Measurements from ENCODE around the gene PREX1.

Gene PREX1

DNA sequence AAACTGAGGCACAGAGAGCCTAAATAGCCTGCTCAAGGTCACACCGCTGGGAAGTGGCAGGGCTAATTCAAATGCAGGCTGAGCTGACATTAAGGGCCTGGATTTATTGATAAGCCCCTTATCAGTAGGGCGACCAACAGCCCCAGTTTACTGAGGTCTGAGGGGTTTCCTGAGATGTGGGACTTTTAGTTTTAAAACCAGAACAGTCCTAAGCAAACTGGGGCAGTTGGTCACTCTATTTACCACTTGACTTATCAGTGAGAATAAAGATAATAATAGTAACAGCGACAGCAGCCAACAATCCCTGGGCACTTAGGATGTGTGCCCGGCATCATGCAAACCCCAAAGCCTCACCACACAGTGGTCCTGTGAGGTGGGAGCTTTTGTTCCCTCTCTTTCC lies 27.6 kb downstream of the PREX1 start:
- Histone ChIP-seq H3K4me3 (no peak overlapping the region), H3K27ac (peak overlapping the region in 2 of 21 experiments; percentile 8 to 9)

DNA sequence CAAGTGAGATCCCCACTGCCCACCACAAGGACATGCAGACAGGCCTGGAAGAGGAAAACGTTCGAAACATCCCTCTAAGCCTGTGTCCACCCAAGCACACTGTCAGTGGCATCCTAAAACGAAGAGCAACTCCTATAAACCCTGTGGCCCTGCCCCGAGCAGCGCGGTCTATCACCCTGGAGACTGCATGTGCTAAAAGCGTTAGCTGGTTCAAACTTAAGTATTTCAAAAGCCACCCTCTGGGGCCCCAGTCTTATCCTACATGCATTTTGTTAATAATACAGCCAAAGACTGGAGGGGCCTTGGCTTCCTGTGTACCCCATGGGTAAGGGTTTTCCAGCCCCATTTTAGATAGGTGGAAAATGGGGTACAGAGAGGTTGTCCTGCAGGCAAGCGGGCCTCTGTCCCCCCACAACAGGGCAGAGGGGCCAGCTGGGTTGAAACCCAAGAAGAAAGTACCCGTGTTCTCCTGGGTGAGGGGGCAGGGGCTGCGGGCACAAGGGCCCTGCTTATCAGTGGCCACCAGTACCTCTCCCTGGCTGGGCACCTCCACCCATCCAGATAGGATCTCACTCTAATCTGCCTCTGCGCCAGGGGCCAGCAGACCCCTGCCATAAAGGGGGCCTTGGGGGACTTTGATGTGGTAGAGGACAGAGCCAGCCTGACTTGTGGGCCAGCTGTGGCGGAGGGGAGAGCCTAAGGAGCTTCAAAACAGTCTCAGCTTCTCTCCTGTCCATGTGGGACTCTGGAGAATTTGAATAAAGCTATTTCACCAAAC lies 28.3 kb downstream of the PREX1 start:
- H3K4me3 ChIP-seq: no peak overlapping the region
- peak overlapping the region in 2 of 21 experiments; percentile 8 to 9 for H3K27ac ChIP-seq

DNA sequence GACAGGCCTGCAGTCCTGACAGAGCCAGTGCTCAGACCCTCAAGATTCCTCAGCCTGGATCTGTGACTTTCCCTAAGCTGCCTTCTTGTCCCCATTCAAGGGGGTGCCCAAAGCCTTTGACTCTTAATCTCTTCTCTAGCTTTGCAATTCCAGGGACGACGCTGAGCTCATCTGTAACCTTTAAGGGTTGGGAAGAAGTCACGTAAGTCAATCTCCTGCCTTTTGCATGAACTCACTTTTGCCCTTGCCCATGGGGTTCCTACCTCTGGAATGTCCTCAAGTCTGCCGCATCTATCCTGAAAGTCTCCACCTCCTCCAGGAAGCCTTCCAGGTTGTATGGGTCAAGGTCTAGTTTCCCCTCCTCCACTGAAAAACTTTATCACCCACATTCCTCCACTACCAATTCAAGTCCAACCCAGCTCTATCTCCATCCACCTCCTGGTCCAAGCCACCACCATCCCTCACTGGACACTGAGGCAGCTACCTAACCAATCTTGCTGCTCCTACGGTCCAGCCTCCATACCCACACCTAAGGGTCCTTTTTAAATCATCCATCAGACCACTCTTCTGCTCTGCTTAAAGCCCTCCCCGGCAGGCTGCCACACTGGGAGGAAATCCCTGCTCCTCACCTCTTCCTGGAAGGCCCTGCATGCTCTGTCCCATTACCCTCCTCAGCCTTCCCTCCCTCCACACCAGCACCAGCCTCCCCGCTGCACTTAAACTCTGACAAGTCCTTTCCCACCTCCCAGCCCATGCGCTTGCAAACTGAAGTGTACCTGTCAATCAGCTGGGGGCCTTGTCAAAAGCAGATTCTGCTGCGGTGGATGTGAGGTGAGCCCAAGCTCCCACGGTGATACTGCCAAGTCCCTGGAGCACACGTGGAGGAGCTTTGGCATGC lies 29.7 kb downstream of the PREX1 start:
- Histone ChIP-seq H3K4me3 (no peak overlapping the region), H3K27ac (peak overlapping the region in 3 of 21 experiments; percentile 33 to 50 (median 46))

DNA sequence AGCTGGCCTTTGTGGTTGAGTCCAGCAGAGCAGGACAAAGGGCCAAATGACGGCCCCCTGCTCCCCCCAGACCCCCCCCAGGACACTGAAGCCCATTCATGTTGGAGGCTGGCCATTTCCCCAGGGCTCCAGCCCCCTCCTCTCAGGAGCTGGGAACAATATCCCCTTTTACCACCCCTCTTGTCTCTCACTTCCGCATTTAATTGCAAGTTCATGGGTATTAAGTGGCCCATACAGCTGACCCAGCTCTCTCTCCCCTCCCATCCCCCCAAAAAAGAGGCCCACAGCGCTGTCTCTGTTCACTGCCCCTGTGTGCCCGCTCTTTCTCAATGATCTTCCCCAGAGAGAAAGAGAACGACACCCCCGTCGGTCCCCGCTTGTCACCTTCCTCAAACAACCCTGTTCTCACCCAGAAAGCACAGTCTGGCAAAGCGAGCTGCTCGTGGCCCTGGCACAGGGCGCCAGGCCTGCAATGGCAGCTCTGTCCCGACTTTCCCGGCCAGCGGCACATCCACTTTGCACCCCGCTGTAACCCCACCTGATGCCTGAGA lies 30.4 kb downstream of the PREX1 start:
- peak overlapping the region in 4 of 21 experiments; percentile 29 to 50 (median 40) for H3K27ac ChIP-seq
- H3K4me3 ChIP-seq: no peak overlapping the region

DNA sequence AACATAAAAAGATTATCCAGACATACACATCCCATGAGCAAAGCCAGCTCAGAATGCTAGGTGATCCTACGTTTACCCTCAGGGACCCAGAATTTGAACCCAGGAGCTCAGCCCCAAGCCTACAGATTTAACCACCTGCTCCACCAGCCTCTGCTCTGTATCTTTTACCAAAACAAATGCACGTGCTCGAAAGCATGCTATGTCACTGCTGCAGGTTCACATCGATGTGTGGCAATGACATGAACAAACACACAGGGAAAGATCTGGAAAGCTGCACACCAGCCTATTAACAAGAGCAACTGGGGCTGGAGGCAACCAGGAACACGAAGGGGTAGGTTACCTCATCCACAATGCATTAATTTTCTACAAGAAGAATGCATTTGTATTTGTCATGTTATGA lies 32.1 kb downstream of the PREX1 start:
- H3K27ac ChIP-seq: no peak overlapping the region

DNA sequence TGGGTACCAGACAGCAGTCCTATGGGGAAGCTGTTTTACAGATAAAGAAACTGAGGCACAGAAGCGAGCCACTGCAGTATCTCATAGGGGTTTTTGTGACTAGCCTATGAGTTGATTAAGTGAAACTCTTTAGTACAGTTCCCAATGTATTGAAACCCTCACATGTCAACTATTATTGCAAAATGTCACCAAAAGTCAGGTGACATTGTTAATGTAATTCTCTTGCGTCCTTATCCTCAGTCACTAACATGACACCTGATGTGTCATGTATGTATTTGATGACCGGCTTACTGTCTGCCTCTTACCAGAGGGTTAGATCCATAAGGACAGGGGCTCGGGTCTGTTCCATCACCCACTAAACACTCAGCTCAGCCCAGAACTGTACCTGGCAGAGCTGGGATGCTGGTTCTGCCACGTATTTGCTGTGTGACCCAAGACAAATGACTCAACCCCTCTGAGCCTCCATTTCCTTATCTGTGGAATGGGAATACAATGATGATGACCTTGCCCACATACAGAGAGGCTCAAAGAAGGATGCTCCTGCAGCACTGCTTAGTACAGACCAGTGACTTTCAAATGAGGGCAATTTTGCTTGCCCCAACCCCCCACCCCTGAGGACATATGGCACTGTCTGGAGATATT lies 32.9 kb downstream of the PREX1 start:
- Histone ChIP-seq H3K4me3 (no peak overlapping the region), H3K27ac (peak overlapping the region in 2 of 21 experiments; percentile 13 to 24)

More for the DNA sequence above, 32.1 kb downstream of the PREX1 start:
- no peak overlapping the region for H3K4me3 ChIP-seq

DNA sequence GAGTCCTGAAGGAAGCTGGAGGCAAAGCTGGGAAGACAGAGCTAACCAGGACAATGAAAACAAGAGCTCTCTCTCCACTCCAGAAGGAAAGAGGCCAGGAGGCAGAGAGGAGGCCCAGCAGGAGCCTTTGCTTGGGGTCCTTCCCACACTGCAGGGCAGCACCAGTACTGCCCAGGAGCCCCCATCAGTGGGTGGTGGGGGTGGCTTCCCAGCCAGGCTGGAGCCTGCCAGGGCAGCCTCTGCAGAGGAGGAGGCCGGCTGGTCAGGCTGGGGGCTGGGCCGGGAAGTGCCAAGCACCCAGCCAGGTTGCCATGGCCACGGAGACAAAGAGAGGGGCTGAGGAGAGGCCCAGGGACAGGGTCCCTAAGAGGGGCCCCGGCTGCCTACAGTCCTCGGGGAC lies 33.4 kb downstream of the PREX1 start:
- Histone ChIP-seq H3K4me3 (no peak overlapping the region), H3K27ac (peak overlapping the region in 2 of 21 experiments; percentile 13 to 24)

DNA sequence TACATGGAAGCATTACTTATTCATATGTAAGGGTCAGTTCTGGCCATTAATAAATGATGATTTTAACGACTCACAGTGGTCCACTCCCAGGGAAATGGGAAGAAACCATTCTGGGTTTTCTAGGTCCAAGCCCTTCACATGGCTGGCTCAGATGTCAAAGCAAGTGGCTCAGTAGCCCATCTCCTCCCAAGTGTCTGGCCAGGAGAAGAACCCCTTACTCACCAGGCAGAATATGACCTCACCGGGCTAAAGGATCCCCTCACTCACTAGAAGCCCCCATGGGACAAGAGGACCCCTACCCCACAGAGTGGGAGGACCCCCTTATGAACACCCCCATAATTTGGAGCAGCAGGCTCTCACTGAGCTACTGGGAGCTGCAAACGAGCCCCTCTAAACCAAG lies 34.0 kb downstream of the PREX1 start:
- Histone ChIP-seq H3K27ac (no peak overlapping the region), H3K4me3 (no peak overlapping the region)

DNA sequence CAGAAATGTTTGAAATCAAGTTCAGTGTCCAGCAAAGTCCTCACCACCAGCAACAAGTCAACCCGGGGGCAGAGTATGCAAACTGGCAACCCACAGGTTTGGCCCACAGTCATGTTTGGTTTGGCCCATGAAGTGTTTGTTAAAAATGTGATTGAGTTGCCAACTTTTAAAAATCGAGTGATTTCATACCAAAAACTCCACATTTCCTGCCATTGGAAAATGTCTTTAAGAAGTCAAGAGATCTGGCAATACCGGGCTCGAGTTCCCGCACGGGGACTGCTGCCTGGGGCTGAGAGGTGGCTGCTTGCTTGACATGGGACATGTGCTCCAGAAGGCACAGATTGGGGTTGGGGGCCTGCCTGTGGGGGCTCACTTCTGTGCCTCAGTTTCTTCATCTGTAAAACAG lies 36.1 kb downstream of the PREX1 start:
- no peak overlapping the region for H3K4me3 ChIP-seq
- no peak overlapping the region for H3K27ac ChIP-seq

DNA sequence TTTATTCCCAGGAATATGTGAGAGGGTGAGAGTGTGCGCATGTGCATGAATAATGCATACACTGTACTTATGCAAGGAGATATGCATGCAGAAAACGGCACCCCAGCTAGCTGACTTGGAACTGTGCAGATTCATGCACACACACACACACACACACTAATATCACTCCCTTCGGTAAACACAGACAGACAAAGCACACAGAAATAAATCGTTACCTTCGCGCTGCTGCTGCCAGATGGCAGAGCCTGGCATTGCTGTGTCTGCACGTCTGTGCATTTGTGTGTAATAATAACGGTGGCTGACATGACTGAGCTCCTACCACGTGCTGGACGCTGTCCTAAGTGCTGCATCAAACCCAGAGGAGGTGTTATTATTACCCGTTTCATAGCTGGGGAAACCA lies 36.8 kb downstream of the PREX1 start:
- Histone ChIP-seq H3K27ac (no peak overlapping the region), H3K4me3 (no peak overlapping the region)

DNA sequence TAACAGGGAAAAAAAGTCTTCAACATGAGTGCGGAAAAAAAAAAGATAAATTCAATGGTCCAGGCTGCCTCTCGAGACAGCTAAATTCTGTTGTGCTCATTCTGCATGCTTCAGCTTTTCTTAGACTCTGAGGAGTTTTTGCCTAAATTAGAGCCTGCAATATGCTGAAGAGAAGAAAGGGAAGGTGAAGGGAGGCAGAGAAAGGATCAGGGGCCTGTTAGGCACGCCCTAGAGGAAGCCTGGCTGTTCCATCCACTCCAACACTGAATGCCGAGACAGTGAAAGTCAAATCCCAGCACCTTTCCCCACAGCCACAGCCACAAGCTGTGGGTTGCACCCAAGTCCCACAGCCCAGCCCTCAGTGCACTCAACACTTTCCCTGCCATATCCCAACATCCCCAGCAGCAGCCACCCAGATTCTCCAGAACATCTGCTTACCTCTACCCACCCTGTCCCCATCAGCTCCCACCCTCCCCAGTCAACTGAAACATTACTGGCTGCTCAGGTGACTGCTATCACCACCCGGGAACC lies 37.3 kb downstream of the PREX1 start:
- H3K4me3 ChIP-seq: no peak overlapping the region
- peak overlapping the region in 2 of 21 experiments; percentile 19 to 25 for H3K27ac ChIP-seq

DNA sequence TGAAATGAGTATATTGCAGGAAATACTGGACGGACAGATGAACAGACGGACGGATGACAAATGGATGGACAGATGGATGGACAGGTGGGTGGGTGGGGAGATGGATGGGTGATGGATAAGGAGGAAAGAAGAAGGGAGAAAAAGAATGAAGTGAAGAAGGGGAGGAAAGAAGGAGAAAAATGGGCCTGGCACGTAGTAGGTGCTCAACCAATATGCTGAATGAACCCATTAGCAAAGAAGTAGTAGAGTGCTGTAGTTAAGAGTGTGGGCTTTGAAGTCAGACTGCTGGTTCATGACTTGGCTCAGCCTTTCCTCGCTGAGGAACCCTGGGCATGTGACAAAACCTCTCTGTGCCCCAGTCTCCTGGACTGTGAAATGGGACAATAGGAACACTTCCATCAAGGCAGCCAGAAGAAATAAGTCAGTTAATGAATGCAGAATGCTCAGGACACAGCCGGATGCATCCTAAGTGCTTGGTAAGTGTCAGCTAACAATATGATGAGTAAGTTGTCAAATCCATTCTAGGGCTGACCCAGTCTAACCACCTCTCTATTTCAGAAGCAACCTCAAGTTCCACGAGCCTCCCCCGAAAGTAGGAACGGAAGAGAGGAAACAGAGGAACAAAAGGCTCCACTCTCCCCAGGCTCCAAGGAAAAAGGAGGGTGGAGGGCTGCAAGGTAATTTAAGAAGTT lies 37.9 kb downstream of the PREX1 start:
- Histone ChIP-seq H3K27ac (peak overlapping the region in 2 of 21 experiments; percentile 19 to 25), H3K4me3 (no peak overlapping the region)

DNA sequence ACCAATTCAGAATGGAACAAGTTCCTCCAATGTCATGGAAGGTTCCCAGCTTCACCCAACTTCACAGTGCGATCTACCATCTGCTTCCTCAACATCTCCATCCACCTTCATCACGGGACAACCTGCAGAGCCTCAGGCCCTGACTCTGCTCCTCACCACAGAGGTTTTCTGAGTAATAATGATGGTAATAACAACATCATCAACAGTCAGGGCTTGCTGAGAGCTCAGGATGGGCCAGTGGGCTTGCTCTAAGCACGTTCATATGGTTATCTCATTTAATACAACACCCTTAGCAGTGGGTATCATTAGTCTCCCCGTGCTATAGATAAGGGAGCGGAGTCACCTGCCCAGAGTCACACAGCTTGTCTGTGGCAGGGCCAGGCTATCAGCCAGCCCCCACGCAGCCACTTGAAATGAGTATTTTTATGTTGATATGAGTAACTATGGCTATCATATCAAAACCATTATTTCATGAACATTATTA lies 38.6 kb downstream of the PREX1 start:
- Histone ChIP-seq H3K4me3 (no peak overlapping the region), H3K27ac (peak overlapping the region in 1 of 21 experiments; percentile 78)

DNA sequence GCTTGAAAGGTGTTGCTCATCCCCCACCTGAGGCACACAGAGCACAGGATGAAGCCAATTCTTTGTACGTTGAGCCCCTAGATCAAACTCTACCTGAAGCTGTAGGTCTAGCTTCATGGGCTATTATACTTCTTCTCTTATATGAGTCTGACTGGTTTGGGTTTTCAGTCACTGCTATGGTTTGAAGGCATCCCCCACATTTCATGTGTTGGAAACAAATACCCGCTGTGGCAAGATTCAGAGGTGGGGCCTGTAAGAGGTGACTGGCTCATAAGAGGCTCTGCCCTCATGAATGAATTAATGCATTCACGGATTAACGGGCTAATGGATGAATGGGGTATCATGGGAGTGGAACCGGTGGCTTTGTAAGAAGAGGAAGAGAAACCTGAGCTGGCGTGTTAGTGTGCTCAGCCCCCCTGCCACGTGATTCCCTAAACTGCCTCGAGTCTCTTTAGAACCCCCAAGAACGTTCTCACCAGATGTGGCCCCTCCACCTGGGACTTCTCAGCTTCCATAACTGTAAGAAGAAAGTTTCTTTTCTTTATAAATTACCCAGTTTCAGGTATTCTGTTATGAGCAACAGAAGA lies 39.2 kb downstream of the PREX1 start:
- H3K27ac ChIP-seq: peak overlapping the region in 14 of 21 experiments; percentile 9 to 78 (median 60)
- no peak overlapping the region for H3K4me3 ChIP-seq

DNA sequence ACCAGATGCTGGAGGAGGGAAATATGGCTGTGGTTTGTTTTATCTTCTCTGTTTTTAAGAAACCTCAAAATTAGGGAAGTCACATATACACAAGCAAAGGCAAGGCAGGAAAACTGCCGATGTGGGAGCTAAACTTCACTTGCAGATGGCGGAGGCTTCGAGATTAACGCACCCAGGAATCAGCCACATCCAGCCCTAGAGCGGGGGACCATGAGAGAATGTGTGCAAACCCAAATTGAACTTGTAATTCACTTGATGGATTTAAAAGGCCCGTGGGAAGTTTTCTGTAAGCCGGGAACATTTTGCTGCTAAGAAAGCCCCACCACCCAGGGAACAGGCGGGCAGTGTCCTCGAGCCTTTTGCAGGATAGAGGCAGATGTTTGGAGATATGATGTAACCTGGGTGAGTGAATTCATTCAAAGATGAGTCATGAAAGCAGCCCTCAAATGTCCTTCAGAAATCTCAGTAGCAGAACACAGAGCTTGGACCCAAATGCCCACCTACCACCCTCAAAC lies 39.9 kb downstream of the PREX1 start:
- peak overlapping the region in 14 of 21 experiments; percentile 9 to 78 (median 60) for H3K27ac ChIP-seq
- no peak overlapping the region for H3K4me3 ChIP-seq

DNA sequence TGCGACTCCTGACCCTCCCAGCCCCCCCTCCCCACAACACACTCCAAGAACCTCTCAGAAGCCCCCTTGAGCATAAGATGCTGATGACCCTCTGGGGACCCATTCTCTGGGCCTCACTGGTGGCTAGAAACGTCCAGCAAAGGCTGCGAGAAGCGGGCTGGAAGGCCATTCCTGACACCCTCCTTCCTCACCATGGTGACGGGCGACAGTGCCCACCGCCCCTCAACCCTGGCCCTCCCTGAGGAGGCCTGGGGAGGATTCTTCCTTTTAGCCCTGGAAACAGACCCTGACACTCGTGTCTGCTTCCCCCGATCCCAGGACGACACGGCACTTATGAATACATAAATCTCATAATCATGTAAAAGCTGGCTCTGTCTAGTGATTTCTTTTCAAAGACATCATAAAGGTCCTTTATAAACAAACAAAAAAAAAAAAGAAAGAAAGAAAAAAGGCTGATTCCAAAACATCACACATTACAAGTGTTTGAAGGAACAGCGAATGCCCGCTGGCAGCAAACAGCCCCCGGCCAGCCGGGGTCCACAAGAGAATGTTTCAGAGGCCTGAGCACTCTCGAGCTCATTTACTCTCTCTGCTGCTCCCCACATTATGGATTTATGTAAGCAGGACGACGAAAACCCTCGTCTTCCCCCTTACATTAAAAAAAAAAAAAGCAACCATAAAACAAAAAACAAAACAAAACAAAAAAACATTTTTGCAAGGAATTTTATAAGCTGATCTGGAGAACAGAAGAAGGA lies 40.7 kb downstream of the PREX1 start:
- H3K27ac ChIP-seq: peak overlapping the region in 17 of 21 experiments; percentile 5 to 80 (median 60)
- no peak overlapping the region for H3K4me3 ChIP-seq

DNA sequence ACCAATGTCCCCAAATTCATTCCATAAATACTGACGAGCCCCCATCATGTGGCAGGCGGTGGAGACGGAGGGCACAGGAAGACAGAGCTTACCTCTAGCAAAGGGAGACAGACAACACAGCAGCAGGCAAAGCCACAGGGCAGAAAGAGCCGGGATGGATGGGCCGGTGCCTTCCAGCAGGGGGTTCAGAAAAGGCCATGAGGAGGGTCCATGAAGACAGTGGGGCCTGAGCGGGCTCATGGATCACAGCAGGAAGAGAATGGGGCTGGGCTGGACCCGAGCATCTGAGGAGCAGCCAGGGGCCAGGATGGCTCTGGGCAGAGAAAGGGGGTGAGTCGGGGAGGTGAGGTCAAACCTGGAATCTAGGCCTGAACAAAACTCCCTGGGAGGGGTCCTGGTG lies 42.0 kb downstream of the PREX1 start:
- Histone ChIP-seq H3K4me3 (no peak overlapping the region), H3K27ac (peak overlapping the region in 4 of 21 experiments; percentile 3 to 75 (median 58))

Data from skin epidermis (tissue), 12 donors.